Pulmonary artery endothelial cell (primary cell): ENCODE results near the gene CTRB2. TPM values are rescaled to one million over a fixed set of nuclear protein-coding genes. Genes with fewer than 3 reads are reported as not detected.
"Not testable (repeated sequence)": the region's sequence is repeated elsewhere in the genome, so short reads cannot be mapped to it uniquely, and the experiment has no call there.

ENCODE experiments used
- DNase-seq: peaks from one replicate; pipeline ENCODE4 v3.0.0-alpha.2; 2011; ENCODE audit warnings: low read depth, low spot score
- total RNA-seq: library from RNA; depleted of rRNA; stranded (reverse); fragments of >200 nt; gene quantifications from 2 replicates; pipeline ENCODE4 v1.2.3, GENCODE V29; 2014

CTRB2 gene
- total RNA-seq, 1 donor from 2014 or later = not detected

DNA sequence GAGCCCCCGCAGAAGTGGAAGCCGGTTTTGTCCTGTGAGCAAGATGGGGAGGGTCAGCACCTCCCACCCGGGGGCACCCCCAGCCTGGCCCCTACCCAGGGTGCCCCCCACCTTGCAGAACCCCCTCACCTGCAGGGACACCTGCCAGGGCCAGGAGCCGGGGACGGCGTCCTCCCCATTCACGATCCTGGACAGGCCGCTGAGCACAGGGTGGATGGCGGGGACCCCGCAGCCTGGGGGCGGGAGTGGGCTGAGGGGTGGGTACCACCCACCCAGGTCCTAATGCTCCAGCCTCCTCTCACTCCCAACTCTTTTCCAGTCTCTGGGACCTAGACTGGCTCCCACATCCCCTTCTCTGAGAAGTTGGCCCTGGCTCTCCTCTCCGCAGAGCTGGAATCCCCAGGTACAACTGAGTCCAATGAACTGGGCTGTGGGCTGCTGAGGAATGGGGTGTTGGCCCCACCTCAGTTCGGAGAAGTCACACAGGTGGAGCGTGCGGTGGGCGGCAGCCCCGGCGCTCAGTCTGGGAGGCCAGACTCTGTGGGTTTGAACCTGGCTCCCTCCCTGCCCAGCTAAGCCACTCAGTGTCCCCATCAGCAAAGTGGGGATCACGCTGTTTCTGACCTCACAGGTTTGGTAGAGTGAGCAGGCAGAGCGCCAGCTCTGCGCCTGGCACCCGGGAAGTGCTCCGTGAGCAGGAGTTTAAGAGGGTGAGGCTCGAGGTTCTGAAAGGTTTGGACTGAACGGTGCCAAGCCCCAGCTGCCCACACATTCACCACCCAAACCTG, 806 bp downstream of the CTRB2 start:
- not testable (repeated sequence) for DNase-seq

GRCh38 chr16:75205438-75205837, 1.5 kb downstream of the CTRB2 start:
- DNase-seq = not testable (repeated sequence)

DNA sequence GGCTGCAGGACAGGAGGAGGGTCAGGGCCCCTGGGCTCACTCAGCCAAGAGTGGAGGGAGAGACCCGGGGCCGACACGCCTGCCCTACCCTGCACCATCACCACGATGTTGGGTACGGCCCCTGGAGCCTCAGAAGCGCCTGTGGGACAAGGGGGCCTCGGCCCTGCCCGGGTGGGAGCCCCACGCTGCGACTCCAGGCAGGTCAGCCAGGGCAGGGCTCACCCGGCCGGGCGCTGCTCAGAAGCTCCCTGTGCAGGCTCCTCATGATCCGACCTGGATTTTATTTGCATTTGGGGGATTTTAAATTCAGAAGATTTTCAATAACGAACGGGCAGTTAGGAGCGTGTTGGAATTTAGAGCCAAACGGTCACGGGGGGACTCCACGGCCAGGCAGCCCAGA, 2.1 kb downstream of the CTRB2 start:
- DNase-seq = not testable (repeated sequence)

GRCh38 chr16:75204410-75204758, 2.6 kb downstream of the CTRB2 start:
- DNase-seq = no peak

DNA sequence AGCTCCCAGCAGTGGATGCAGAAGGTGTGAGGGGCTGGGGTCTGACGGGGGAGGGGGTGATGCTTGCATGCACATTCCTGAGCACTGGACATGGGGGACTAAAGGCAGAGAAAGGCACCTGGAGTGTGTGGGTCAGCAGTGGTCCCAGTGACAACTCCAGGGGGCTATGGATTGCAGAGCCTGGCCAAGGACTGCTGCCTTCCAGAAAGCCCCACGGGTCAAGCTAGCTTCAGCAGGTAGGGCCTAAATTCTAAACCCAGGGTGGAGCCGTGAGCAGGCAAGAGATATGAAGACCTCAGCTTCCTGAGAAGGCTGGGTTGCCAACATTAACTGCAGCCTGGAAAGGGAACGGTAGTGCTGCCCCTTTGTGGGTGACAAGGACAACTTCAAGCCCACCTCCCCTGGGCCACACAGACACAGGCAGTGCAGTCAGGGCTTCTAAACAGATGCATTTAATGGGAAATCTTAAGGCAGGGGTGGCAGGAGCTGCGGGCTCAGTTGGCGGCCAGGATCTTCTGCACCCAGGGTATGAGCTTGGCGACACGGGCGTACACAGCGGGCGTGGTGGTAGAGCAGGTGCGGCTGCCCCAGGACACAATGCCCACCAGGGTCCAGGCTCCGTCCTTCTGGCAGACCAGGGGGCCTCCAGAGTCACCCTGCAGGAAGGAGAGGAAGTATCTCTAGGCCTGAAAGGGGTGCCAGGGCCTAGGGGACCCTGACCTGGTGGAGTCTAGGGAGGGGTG, 3.1 kb downstream of the CTRB2 start:
- DNase-seq = no peak

DNA sequence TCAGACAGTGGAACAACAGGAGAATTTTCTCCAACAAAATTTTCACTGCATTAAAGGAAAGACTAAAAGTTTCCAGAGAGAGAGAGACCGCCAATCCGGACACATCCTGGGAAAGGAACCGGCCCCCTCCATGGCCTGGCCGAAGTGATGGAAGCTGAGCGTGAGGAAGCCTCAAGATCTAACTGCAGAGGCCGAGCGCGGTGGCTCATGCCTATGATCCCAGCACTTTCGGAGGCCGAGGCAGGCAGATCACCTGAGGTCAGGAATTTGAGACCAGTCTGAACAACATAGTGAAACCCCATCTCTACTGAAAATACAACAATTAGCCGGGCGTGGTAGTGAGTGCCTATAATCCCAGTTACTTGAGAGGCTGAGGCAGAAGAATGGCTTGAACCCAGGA, 3.9 kb downstream of the CTRB2 start:
- no peak for DNase-seq

- no peak for DNase-seq
Measured at GRCh38 chr16:75202069-75202590, 4.8 kb downstream of the CTRB2 start.

- DNase-seq = no peak
Measured at GRCh38 chr16:75198135-75198600, 8.8 kb downstream of the CTRB2 start.

DNA sequence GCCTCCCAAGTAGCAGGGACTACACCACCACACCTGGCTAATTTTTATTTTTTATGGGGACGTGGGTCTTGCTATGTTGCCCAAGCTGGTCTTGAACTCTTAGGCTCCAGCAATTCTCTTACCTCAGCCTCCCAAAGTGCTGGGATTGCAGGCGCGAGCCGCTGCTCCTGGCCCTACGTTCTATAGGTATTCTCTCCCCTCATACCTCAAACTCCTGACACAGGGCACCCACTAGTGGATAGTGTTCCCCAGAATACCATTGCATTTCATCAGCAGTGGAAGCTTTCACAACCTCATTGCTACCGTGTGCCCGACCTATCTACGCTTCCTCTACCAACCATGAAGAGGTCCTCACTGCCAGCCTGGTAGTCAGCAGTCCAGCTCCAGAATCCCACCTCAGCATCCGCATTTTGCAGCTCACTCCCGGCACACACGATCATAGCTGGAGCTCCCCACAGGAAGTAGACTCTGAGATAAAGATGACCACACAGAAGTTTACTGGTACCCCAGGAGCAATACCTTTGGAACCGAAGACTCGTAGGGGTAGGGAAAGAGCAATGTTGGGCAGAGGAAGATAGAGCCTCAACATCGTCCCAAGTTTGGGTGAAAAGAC, 9.3 kb downstream of the CTRB2 start:
- no peak for DNase-seq

GRCh38 chr16:75196836-75197235, 10.1 kb downstream of the CTRB2 start:
- DNase-seq = no peak

DNA sequence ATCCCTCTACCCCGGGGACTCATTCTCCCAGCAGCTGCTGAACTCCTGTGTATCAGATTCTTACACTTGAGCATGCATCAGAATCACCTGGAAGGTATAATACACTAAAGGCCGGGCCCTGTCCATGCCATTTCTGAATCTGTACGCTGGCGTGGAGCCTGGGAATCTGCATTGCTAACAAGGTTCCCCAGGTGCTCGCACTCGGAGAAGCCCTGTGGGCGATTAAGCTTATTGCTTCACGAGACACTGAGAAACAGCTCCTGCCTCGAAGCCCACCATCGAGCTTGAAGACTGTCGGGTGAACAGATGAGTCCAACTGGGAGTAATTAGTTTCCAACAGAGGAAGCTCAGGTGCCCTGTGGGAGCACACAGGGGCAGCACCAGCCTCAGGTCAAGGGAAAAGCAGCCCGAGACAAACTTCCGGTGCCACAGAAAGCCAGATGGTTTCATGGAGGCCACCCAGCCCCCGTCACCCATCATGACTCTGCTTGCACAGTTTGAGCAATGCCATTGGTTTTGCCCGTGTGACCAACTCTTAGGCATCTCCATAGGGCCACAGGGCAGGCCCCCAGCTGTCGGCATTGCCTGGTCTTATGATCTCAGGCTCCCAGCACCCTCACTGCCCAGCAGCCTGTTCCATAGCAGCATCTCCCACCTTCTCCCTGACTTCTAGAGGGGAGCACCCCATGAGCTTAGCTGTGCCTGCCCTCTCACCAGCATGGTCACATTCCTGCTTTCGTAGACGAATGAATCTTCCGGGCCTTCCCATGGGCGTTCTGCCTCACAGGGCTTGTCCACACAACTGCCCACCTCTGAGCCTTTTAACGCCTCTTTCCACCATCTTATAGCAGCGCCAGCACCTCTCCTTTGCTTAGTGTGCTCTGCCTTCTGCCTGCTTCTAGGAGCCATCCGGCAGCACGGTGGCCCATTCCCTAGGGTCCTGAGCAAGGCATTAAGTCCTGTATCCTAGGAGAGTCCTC, 10.9 kb downstream of the CTRB2 start:
- no peak for DNase-seq

DNA sequence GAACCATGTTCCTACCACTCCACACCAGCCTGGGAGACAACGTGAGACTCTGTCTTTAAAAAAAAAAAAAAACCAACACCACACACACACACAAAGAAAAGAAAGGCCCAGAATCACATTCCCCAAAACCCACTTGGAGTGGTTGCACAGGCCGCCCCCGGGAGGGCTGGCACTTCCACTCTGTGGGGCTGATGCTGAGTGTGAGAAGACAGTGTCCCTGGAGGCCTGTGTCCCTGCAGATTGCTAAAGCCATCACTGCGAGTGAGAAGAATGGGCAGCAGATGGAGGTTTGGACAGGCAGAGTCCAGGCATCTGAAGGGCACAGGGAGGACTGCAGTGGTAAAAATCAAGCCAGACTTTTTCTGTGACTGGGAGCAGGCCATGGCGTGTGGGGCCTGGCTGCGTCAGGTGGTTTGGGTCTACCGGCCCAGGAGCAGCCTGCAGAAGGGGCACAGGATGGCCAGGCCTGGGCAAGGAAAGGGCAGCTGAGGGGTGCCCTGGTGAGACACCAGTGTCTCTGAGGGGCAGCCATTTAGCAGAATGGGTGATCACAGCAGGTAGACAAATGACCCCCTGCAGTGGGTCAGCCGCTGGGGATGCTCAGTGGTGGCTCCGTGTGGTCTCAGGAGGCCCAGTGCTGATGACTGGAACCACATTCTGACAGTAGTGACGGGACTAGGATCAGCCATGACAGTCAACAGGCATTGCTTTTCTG, 13.1 kb downstream of the CTRB2 start:
- no peak for DNase-seq

GRCh38 chr16:75193265-75193650, 13.7 kb downstream of the CTRB2 start:
- no peak for DNase-seq

DNA sequence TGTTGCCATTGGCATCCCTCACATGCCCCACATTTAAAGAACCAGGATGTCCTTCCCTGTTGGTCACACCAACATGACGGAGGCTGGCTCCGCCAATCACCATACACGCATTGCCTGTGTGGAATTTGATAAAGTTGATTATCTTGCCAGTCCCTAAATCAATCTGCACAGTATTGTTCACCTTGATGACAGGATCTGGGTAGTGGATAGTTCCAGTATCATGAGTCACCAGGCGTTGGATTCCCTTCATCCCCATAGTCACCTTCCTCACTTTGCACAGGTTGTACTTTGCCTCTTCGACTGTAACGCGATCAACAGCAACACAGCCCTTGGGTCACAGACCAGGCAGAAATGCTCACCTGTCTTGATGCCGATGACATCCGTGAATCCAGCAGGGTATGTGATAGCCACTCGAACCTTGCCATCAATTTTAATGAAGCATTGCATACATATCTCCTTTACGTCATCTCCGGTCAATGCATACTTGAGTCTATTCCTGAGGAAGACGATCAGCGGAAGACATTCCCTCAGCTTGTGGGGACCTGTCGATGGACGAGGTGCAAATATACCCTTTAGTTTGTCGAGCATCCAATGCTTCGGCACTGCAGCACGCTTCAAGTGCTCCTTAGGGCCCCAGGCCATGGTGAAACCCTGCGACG, 14.2 kb downstream of the CTRB2 start:
- no peak for DNase-seq

- no peak for DNase-seq
Measured at GRCh38 chr16:75189638-75190245, 17.2 kb downstream of the CTRB2 start.

GRCh38 chr16:75188832-75189477, 18.0 kb downstream of the CTRB2 start:
- DNase-seq = no peak

GRCh38 chr16:75181630-75182029, 25.3 kb downstream of the CTRB2 start:
- DNase-seq = no peak

GRCh38 chr16:75179208-75179607, 27.8 kb downstream of the CTRB2 start:
- DNase-seq = no peak

GRCh38 chr16:75176926-75177325, 30.0 kb downstream of the CTRB2 start:
- DNase-seq = no peak
